ENCODE results near the gene HOXA3. TPM values are rescaled to one million over a fixed set of nuclear protein-coding genes. Genes with fewer than 3 reads are reported as not detected.

The HOXA3 gene
- total and polyA plus RNA-seq, 2 of the 13 experiments (the other 11 are each of a cell fraction or from before 2014, with no cell fraction given) = 2.9 to 4.6 TPM

- TF ChIP-seq ZNF317 (CRISPR knock-in tag; IDR thresholded peaks at IDR 0.05) (peak; percentile 72; the same call in 1 of the 2 replicates), TBL1XR1 (IDR thresholded peaks at IDR 0.05; ENCODE audit: borderline replicate concordance, low read length, partially characterized antibody) (peak; percentile 81), MED1 (CRISPR knock-in tag; IDR thresholded peaks at IDR 0.05) (no peak), DPF2 (CRISPR knock-in tag; IDR thresholded peaks at IDR 0.05; ENCODE audit: borderline replicate concordance, low read depth) (no peak), RFXAP (CRISPR knock-in tag; IDR thresholded peaks at IDR 0.05; ENCODE audit: borderline replicate concordance) (no peak), ZNF354B (CRISPR knock-in tag; IDR thresholded peaks at IDR 0.05) (no peak), SNAPC2 (CRISPR knock-in tag; IDR thresholded peaks at IDR 0.05) (peak; percentile 78; the same call in 1 of the 2 replicates), ZNF17 (CRISPR knock-in tag; IDR thresholded peaks at IDR 0.05) (no peak), GRHL1 (CRISPR knock-in tag; conservative IDR thresholded peaks at IDR 0.05) (no peak), GATA4 (IDR thresholded peaks at IDR 0.05; ENCODE audit: borderline replicate concordance, low read depth) (no peak), HNF4A (CRISPR knock-in tag; IDR thresholded peaks at IDR 0.05) (peak; percentile 63), MAFG (CRISPR knock-in tag; IDR thresholded peaks at IDR 0.05) (no peak), RELA (CRISPR knock-in tag; IDR thresholded peaks at IDR 0.05) (no peak)
- TF ChIP-seq, protein P1, sequence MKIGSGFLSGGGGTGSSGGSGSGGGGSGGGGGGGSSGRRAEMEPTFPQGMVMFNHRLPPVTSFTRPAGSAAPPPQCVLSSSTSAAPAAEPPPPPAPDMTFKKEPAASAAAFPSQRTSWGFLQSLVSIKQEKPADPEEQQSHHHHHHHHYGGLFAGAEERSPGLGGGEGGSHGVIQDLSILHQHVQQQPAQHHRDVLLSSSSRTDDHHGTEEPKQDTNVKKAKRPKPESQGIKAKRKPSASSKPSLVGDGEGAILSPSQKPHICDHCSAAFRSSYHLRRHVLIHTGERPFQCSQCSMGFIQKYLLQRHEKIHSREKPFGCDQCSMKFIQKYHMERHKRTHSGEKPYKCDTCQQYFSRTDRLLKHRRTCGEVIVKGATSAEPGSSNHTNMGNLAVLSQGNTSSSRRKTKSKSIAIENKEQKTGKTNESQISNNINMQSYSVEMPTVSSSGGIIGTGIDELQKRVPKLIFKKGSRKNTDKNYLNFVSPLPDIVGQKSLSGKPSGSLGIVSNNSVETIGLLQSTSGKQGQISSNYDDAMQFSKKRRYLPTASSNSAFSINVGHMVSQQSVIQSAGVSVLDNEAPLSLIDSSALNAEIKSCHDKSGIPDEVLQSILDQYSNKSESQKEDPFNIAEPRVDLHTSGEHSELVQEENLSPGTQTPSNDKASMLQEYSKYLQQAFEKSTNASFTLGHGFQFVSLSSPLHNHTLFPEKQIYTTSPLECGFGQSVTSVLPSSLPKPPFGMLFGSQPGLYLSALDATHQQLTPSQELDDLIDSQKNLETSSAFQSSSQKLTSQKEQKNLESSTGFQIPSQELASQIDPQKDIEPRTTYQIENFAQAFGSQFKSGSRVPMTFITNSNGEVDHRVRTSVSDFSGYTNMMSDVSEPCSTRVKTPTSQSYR (CRISPR knock-in tag; IDR thresholded peaks at IDR 0.05; ENCODE audit: borderline replicate concordance) = peak; percentile 90
- TF ChIP-seq, protein P2, sequence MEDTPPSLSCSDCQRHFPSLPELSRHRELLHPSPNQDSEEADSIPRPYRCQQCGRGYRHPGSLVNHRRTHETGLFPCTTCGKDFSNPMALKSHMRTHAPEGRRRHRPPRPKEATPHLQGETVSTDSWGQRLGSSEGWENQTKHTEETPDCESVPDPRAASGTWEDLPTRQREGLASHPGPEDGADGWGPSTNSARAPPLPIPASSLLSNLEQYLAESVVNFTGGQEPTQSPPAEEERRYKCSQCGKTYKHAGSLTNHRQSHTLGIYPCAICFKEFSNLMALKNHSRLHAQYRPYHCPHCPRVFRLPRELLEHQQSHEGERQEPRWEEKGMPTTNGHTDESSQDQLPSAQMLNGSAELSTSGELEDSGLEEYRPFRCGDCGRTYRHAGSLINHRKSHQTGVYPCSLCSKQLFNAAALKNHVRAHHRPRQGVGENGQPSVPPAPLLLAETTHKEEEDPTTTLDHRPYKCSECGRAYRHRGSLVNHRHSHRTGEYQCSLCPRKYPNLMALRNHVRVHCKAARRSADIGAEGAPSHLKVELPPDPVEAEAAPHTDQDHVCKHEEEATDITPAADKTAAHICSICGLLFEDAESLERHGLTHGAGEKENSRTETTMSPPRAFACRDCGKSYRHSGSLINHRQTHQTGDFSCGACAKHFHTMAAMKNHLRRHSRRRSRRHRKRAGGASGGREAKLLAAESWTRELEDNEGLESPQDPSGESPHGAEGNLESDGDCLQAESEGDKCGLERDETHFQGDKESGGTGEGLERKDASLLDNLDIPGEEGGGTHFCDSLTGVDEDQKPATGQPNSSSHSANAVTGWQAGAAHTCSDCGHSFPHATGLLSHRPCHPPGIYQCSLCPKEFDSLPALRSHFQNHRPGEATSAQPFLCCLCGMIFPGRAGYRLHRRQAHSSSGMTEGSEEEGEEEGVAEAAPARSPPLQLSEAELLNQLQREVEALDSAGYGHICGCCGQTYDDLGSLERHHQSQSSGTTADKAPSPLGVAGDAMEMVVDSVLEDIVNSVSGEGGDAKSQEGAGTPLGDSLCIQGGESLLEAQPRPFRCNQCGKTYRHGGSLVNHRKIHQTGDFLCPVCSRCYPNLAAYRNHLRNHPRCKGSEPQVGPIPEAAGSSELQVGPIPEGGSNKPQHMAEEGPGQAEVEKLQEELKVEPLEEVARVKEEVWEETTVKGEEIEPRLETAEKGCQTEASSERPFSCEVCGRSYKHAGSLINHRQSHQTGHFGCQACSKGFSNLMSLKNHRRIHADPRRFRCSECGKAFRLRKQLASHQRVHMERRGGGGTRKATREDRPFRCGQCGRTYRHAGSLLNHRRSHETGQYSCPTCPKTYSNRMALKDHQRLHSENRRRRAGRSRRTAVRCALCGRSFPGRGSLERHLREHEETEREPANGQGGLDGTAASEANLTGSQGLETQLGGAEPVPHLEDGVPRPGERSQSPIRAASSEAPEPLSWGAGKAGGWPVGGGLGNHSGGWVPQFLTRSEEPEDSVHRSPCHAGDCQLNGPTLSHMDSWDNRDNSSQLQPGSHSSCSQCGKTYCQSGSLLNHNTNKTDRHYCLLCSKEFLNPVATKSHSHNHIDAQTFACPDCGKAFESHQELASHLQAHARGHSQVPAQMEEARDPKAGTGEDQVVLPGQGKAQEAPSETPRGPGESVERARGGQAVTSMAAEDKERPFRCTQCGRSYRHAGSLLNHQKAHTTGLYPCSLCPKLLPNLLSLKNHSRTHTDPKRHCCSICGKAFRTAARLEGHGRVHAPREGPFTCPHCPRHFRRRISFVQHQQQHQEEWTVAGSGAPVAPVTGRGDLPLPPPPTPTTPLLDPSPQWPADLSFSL (CRISPR knock-in tag; IDR thresholded peaks at IDR 0.05) = no peak
- TF ChIP-seq, protein P3, sequence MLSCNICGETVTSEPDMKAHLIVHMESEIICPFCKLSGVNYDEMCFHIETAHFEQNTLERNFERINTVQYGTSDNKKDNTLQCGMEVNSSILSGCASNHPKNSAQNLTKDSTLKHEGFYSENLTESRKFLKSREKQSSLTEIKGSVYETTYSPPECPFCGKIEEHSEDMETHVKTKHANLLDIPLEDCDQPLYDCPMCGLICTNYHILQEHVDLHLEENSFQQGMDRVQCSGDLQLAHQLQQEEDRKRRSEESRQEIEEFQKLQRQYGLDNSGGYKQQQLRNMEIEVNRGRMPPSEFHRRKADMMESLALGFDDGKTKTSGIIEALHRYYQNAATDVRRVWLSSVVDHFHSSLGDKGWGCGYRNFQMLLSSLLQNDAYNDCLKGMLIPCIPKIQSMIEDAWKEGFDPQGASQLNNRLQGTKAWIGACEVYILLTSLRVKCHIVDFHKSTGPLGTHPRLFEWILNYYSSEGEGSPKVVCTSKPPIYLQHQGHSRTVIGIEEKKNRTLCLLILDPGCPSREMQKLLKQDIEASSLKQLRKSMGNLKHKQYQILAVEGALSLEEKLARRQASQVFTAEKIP (CRISPR knock-in tag; IDR thresholded peaks at IDR 0.05; ENCODE audit: borderline replicate concordance) = no peak
These were observed 21.6 kb downstream of the HOXA3 start, which contains the start of gene HOXA4 (continued) for GRCh38 chr7:27130540-27131389.

All from HepG2 (cell line).